Activated naive CD8-positive, alpha-beta T cell treated with anti-CD3 and anti-CD28 coated beads for 36 hours (primary cell): ENCODE measurements around the gene GOLGA6L9. TPM values are rescaled to one million over a fixed set of nuclear protein-coding genes. Genes with fewer than 3 reads are reported as not detected.
"Not testable (repeated sequence)": the region's sequence is repeated elsewhere in the genome, so short reads cannot be mapped to it uniquely, and the experiment has no call there.

Experiments
- DNase-seq: peaks from one replicate; pipeline ENCODE4 v3.0.0; 2021
- H3K27ac Mint-ChIP-seq: one replicate; pipeline ENCODE4 v1.8.0; 2022; ENCODE audit warnings: mild to moderate bottlenecking, moderate library complexity, mixed read lengths
- H3K27me3 Mint-ChIP-seq: one replicate; pipeline ENCODE4 v1.8.0; 2022; ENCODE audit warnings: mild to moderate bottlenecking, mixed read lengths
- H3K36me3 Mint-ChIP-seq: one replicate; pipeline ENCODE4 v1.8.0; 2021; ENCODE audit warnings: mild to moderate bottlenecking, mixed read lengths
- H3K4me1 Mint-ChIP-seq: one replicate; pipeline ENCODE4 v1.8.0; 2021; ENCODE audit warnings: mixed read lengths
- H3K4me3 Mint-ChIP-seq: one replicate; pipeline ENCODE4 v1.8.0; 2022; ENCODE audit warnings: mild to moderate bottlenecking, moderate library complexity, mixed read lengths
- H3K9me3 Mint-ChIP-seq: one replicate; pipeline ENCODE4 v1.8.0; 2022; ENCODE audit warnings: mixed read lengths
- total RNA-seq, 2 experiments: library from RNA; stranded (reverse); gene quantifications; one replicate each; pipeline ENCODE4 v1.2.3, GENCODE V29; 2021

The GOLGA6L9 gene
- 1 to 10 TPM; 1.8 to 2.1 TPM for total RNA-seq

GRCh38 chr15:82429693-82430092, at the start of gene GOLGA6L9:
Gene GOLGA6L9, plus strand, starts transcription at chr15:82429816. Its CDS starts 264 bp downstream, at chr15:82430080.
- H3K9me3 Mint-ChIP-seq, DNase-seq, H3K27me3 Mint-ChIP-seq, H3K27ac Mint-ChIP-seq, H3K4me1 Mint-ChIP-seq, H3K36me3 Mint-ChIP-seq, H3K4me3 Mint-ChIP-seq: not testable (repeated sequence)

GRCh38 chr15:82381330-82381955, 48.2 kb upstream of the GOLGA6L9 start:
- H3K27ac Mint-ChIP-seq, H3K9me3 Mint-ChIP-seq, H3K36me3 Mint-ChIP-seq, DNase-seq, H3K4me1 Mint-ChIP-seq, H3K27me3 Mint-ChIP-seq, H3K4me3 Mint-ChIP-seq: not testable (repeated sequence)

- not testable (repeated sequence) for H3K27me3 Mint-ChIP-seq, H3K9me3 Mint-ChIP-seq, DNase-seq, H3K4me3 Mint-ChIP-seq, H3K36me3 Mint-ChIP-seq, H3K27ac Mint-ChIP-seq
- peaks cover 17% of the 10 kb centered on the region for H3K4me1 Mint-ChIP-seq
Observed at GRCh38 chr15:82387209-82387608, 42.4 kb upstream of the GOLGA6L9 start.

GRCh38 chr15:82390152-82390551, 39.5 kb upstream of the GOLGA6L9 start:
- H3K36me3 Mint-ChIP-seq, H3K27me3 Mint-ChIP-seq, H3K27ac Mint-ChIP-seq, DNase-seq, H3K9me3 Mint-ChIP-seq, H3K4me3 Mint-ChIP-seq: not testable (repeated sequence)
- peaks cover 20% of the 10 kb centered on the region for H3K4me1 Mint-ChIP-seq

- H3K9me3 Mint-ChIP-seq, H3K36me3 Mint-ChIP-seq, H3K27me3 Mint-ChIP-seq, DNase-seq, H3K27ac Mint-ChIP-seq, H3K4me3 Mint-ChIP-seq: not testable (repeated sequence)
- H3K4me1 Mint-ChIP-seq, result peaks cover 20% of the 10 kb centered on the region
Observed at GRCh38 chr15:82392077-82392476, 37.5 kb upstream of the GOLGA6L9 start.

- peaks cover 5% of the 10 kb centered on the region for H3K9me3 Mint-ChIP-seq
- H3K4me3 Mint-ChIP-seq, result no peak overlapping the region
- no peaks in the 10 kb centered on the region for H3K27me3 Mint-ChIP-seq
- H3K27ac Mint-ChIP-seq, result no peak overlapping the region
- no peak for DNase-seq
- H3K36me3 Mint-ChIP-seq, result peaks cover 4% of the 10 kb centered on the region
- peaks cover 23% of the 10 kb centered on the region for H3K4me1 Mint-ChIP-seq
Observed at GRCh38 chr15:82393671-82394070, 35.9 kb upstream of the GOLGA6L9 start.

GRCh38 chr15:82395788-82396187, 33.8 kb upstream of the GOLGA6L9 start:
- DNase-seq, H3K9me3 Mint-ChIP-seq, H3K36me3 Mint-ChIP-seq, H3K27me3 Mint-ChIP-seq, H3K27ac Mint-ChIP-seq, H3K4me3 Mint-ChIP-seq: not testable (repeated sequence)
- H3K4me1 Mint-ChIP-seq, result peaks cover 24% of the 10 kb centered on the region

GRCh38 chr15:82397817-82398216, 31.8 kb upstream of the GOLGA6L9 start:
- Mint-ChIP-seq H3K9me3 (peaks cover 5% of the 10 kb centered on the region), H3K36me3 (peaks cover 2% of the 10 kb centered on the region), H3K27ac (no peak overlapping the region), H3K4me1 (peaks cover 13% of the 10 kb centered on the region), H3K4me3 (no peak overlapping the region), H3K27me3 (no peaks in the 10 kb centered on the region)
- no peak for DNase-seq

- H3K27me3 Mint-ChIP-seq, result no peaks in the 10 kb centered on the region
- peaks cover 2% of the 10 kb centered on the region for H3K36me3 Mint-ChIP-seq
- peaks cover 12% of the 10 kb centered on the region for H3K4me1 Mint-ChIP-seq
- no peak overlapping the region for H3K4me3 Mint-ChIP-seq
- H3K27ac Mint-ChIP-seq, result no peak overlapping the region
- DNase-seq, result no peak
- peaks cover 5% of the 10 kb centered on the region for H3K9me3 Mint-ChIP-seq
Observed at GRCh38 chr15:82398785-82399184, 30.8 kb upstream of the GOLGA6L9 start.

- H3K9me3 Mint-ChIP-seq, H3K4me3 Mint-ChIP-seq, H3K27me3 Mint-ChIP-seq, H3K27ac Mint-ChIP-seq, H3K36me3 Mint-ChIP-seq, DNase-seq: not testable (repeated sequence)
- peaks cover 12% of the 10 kb centered on the region for H3K4me1 Mint-ChIP-seq
Observed at GRCh38 chr15:82399366-82400103, 30.1 kb upstream of the GOLGA6L9 start.

GRCh38 chr15:82401918-82402317, 27.7 kb upstream of the GOLGA6L9 start:
- DNase-seq, result not testable (repeated sequence)

GRCh38 chr15:82402341-82402740, 27.3 kb upstream of the GOLGA6L9 start:
- H3K4me3 Mint-ChIP-seq, DNase-seq, H3K27me3 Mint-ChIP-seq, H3K27ac Mint-ChIP-seq, H3K9me3 Mint-ChIP-seq, H3K36me3 Mint-ChIP-seq: not testable (repeated sequence)
- H3K4me1 Mint-ChIP-seq, result peaks cover 23% of the 10 kb centered on the region

More at GRCh38 chr15:82401918-82402317, 27.7 kb upstream of the GOLGA6L9 start:
- not testable (repeated sequence) for H3K4me3 Mint-ChIP-seq, H3K27me3 Mint-ChIP-seq, H3K36me3 Mint-ChIP-seq, H3K9me3 Mint-ChIP-seq, H3K27ac Mint-ChIP-seq
- H3K4me1 Mint-ChIP-seq, result peaks cover 23% of the 10 kb centered on the region

- Mint-ChIP-seq H3K4me1 (peaks cover 11% of the 10 kb centered on the region), H3K36me3 (peaks cover 12% of the 10 kb centered on the region)
- not testable (repeated sequence) for H3K9me3 Mint-ChIP-seq, H3K27ac Mint-ChIP-seq, DNase-seq, H3K4me3 Mint-ChIP-seq, H3K27me3 Mint-ChIP-seq
Observed at GRCh38 chr15:82406211-82406610, 23.4 kb upstream of the GOLGA6L9 start.

GRCh38 chr15:82410306-82410705, 19.3 kb upstream of the GOLGA6L9 start:
- not testable (repeated sequence) for H3K9me3 Mint-ChIP-seq, H3K27ac Mint-ChIP-seq, H3K27me3 Mint-ChIP-seq, H3K4me3 Mint-ChIP-seq, H3K36me3 Mint-ChIP-seq, DNase-seq
- peaks cover 12% of the 10 kb centered on the region for H3K4me1 Mint-ChIP-seq

GRCh38 chr15:82411595-82411994, 18.0 kb upstream of the GOLGA6L9 start:
- not testable (repeated sequence) for H3K4me3 Mint-ChIP-seq, H3K27me3 Mint-ChIP-seq, H3K9me3 Mint-ChIP-seq, DNase-seq, H3K4me1 Mint-ChIP-seq, H3K27ac Mint-ChIP-seq
- peaks cover 12% of the 10 kb centered on the region for H3K36me3 Mint-ChIP-seq
